Chondrocyte (in vitro differentiated cells): ENCODE measurements around the gene DPP6. TPM values are rescaled to one million over a fixed set of nuclear protein-coding genes. Genes with fewer than 3 reads are reported as not detected.

ENCODE experiments used
- DNase-seq: peaks from one replicate; pipeline ENCODE4 v3.0.0; 2021; ENCODE audit warnings: mixed read lengths, low spot score
- H3K27ac Mint-ChIP-seq: one replicate; pipeline ENCODE4 v1.8.0; 2021; ENCODE audit warnings: mild to moderate bottlenecking, moderate library complexity, mixed read lengths; ENCODE audit not compliant: unreplicated experiment
- H3K27me3 Mint-ChIP-seq: 2 replicates; pipeline ENCODE4 v1.8.0; 2021; ENCODE audit warnings: low read depth, mixed read lengths
- H3K36me3 Mint-ChIP-seq: 2 replicates; pipeline ENCODE4 v1.8.0; 2021; ENCODE audit warnings: low read depth, mixed read lengths
- H3K4me1 Mint-ChIP-seq: 2 replicates; pipeline ENCODE4 v1.8.0; 2021; ENCODE audit warnings: low read depth, mild to moderate bottlenecking, mixed read lengths
- H3K4me3 Mint-ChIP-seq: one replicate; pipeline ENCODE4 v1.8.0; 2021; ENCODE audit warnings: mild to moderate bottlenecking, moderate library complexity, mixed read lengths; ENCODE audit not compliant: unreplicated experiment
- H3K9me3 Mint-ChIP-seq: 2 replicates; pipeline ENCODE4 v1.8.0; 2021; ENCODE audit warnings: low read depth, mixed read lengths
- CTCF ChIP-seq: fragments of 200-600 bp; sonication (generic); IDR thresholded peaks from 2 replicates; pipeline ENCODE4 v1.5.0; 2021; ENCODE audit warnings: antibody characterized with exemption, mild to moderate bottlenecking, moderate library complexity
- total RNA-seq: library from RNA; stranded (reverse); gene quantifications from 3 replicates; pipeline ENCODE4 v1.2.1, GENCODE V29; 2021

Gene DPP6
- total RNA-seq, 1 donor from 2014 or later, result not detected

DNA sequence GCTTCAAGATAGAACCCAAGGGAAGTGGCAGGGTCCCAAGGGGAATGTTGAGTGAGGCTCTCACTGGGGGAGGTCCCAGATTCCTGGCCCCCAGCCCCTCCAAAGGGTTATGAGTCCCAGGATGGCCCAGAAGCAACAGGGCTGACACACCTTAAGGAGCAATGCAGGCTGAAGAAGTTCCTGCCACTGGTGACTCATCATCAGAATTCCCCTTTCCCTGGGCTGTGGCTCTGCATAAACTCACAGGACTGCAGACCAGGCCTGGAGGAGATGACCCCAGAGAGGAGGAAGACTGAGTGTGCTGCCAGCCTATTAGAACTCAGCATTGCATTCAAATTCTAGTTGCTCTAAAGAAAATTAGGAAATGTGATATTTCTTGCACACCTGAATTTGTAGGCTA is 126.7 kb downstream of the DPP6 start:
- no peaks in the 10 kb centered on the region for H3K36me3 Mint-ChIP-seq
- H3K9me3 Mint-ChIP-seq, result peaks cover 41% of the 10 kb centered on the region

DNA sequence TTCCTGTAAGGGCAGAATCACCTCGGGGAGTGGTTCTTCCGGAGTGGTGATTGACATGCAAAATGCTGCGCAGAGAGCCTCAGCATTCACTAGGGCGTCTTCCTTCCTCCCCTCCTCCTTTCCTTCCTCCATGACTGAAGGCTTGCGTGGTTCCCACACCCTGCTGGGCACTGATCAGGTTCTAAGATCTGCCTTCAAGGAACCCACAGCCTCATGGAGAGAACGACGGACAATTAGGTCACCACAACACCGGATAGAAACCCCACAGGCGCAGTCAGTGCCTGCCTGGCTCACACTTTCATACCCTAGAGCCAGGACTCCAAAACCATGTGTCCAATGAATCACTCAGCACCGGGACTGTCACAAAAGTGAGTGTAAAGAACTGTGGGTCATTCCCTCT is 131.3 kb downstream of the DPP6 start:
- Mint-ChIP-seq H3K27me3 (no peaks in the 10 kb centered on the region), H3K4me1 (no peaks in the 10 kb centered on the region), H3K9me3 (peaks cover 44% of the 10 kb centered on the region), H3K27ac (no peak overlapping the region), H3K36me3 (no peaks in the 10 kb centered on the region), H3K4me3 (no peak overlapping the region)
- DNase-seq, result no peak
- no peak for TF ChIP-seq CTCF

More for the DNA sequence above, 126.7 kb downstream of the DPP6 start:
- H3K27me3 Mint-ChIP-seq, result no peaks in the 10 kb centered on the region
- H3K4me1 Mint-ChIP-seq, result no peaks in the 10 kb centered on the region
- H3K4me3 Mint-ChIP-seq, result no peak overlapping the region
- TF ChIP-seq CTCF, result no peak
- H3K27ac Mint-ChIP-seq, result no peak overlapping the region
- no peak for DNase-seq

GRCh38 chr7:154183946-154184345 is 131.7 kb downstream of the DPP6 start:
- peaks cover 43% of the 10 kb centered on the region for H3K9me3 Mint-ChIP-seq
- H3K27ac Mint-ChIP-seq, result no peak overlapping the region
- no peak overlapping the region for H3K4me3 Mint-ChIP-seq
- TF ChIP-seq CTCF, result no peak
- no peaks in the 10 kb centered on the region for H3K4me1 Mint-ChIP-seq
- no peaks in the 10 kb centered on the region for H3K27me3 Mint-ChIP-seq
- DNase-seq, result no peak
- no peaks in the 10 kb centered on the region for H3K36me3 Mint-ChIP-seq

- Mint-ChIP-seq H3K36me3 (no peaks in the 10 kb centered on the region), H3K4me3 (no peak overlapping the region), H3K9me3 (peaks cover 45% of the 10 kb centered on the region), H3K4me1 (no peaks in the 10 kb centered on the region), H3K27me3 (no peaks in the 10 kb centered on the region), H3K27ac (no peak overlapping the region)
- no peak for TF ChIP-seq CTCF
- no peak for DNase-seq
Observed at GRCh38 chr7:154186811-154187210, 134.6 kb downstream of the DPP6 start.

DNA sequence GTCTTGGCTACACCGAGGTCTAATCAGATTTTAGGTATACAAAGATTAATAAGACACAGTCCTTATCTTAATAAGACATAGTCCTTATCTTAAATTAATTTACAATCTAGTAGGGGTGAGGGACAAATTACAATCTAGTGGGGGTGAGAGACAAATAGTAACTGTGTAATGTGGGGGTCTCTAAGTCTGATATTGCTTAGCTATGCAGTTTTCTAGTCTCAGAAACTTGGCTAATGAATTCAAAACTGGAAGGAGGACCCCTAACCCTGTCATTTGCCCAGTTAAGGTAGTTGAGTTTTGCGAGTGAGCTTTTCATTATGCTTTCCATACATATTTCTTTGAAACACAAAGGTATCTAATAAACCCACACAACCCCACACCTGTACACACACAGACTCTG is 136.1 kb downstream of the DPP6 start:
- TF ChIP-seq CTCF, result no peak
- Mint-ChIP-seq H3K27me3 (no peaks in the 10 kb centered on the region), H3K9me3 (peaks cover 51% of the 10 kb centered on the region), H3K4me1 (no peaks in the 10 kb centered on the region), H3K4me3 (no peak overlapping the region), H3K27ac (no peak overlapping the region), H3K36me3 (no peaks in the 10 kb centered on the region)
- DNase-seq, result no peak
